ENCODE data around the gene PTPRK. TPM values are rescaled to one million over a fixed set of nuclear protein-coding genes. Genes with fewer than 3 reads are reported as not detected.
A peak's percentile ranks its signal among the peaks of the same experiment; 100 is the strongest.

PTPRK gene
- total RNA-seq, 1 experiment from 2014 or later: 69.4 TPM

GRCh38 chr6:128150376-128150775 is 370.0 kb downstream of the PTPRK start:
- no peak for DNase-seq (ENCODE audit: low read depth)

- DNase-seq (ENCODE audit: low read depth): no peak
Measured at GRCh38 chr6:128149796-128150195, 370.6 kb downstream of the PTPRK start.

GRCh38 chr6:128144320-128144719 is 376.1 kb downstream of the PTPRK start:
- DNase-seq (ENCODE audit: low read depth): no peak

DNA sequence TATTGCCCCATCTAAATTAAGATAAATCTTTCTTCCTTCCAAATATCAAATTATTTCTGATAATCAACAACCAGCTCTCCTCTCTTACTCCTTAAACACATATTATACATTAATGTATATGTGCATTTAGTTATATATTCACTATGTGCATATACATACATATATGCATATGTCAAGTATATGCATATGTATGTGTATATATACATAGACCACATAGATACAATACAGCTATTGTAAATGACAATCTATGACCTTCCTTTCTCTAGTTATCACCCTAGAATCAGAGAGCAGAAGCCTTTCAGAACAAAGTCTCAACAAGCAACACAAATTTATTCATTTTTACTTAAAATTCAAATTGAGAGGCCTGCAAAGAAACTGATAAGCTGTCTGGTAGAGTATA is 378.5 kb downstream of the PTPRK start:
- no peak for DNase-seq (ENCODE audit: low read depth)

DNA sequence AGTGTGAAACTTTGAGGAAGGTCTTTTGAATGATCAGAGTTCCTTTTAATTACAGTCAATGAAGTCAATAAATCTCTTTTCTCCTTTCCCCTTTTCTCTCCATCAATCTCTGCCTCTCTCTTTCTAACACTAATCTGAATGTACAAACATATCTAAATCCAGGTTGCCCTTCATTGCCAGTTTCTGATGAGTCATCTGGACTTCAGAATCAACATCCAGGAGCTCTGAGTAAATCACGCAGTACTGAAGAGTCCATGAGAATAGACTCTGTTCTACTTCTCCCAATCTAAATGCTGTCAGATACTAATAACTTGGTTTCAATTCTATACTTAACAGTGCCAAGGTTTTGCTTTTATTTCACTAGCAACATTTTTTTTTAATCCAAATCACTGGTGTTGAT is 380.9 kb downstream of the PTPRK start:
- peak; percentile 59 for DNase-seq (ENCODE audit: low read depth)

DNA sequence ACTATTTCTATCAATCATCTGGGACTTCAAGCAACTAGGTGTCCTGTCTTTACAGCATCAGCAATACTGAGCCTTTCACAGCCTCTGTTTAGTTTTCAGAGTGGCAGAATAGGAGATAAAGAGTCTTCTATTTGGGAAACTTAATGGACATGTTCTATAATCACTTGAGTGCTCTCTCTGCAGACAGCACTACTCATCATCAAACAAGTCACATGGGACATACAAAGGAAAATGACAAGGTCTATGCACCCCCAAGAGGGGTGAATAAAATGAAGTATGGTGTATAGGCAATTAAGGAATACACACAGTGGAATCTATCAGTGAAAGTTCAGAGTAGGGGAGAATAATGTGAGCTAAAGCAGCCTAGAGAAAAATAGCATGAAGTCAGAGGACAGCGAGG is 381.7 kb downstream of the PTPRK start:
- no peak for DNase-seq (ENCODE audit: low read depth)

- DNase-seq (ENCODE audit: low read depth): no peak
Measured at GRCh38 chr6:128135325-128135724, 385.1 kb downstream of the PTPRK start.

- peak; percentile 9 for DNase-seq (ENCODE audit: low read depth)
Measured at GRCh38 chr6:128131566-128131965, 388.8 kb downstream of the PTPRK start.

- no peak for DNase-seq (ENCODE audit: low read depth)
Measured at GRCh38 chr6:128131036-128131435, 389.4 kb downstream of the PTPRK start.

DNA sequence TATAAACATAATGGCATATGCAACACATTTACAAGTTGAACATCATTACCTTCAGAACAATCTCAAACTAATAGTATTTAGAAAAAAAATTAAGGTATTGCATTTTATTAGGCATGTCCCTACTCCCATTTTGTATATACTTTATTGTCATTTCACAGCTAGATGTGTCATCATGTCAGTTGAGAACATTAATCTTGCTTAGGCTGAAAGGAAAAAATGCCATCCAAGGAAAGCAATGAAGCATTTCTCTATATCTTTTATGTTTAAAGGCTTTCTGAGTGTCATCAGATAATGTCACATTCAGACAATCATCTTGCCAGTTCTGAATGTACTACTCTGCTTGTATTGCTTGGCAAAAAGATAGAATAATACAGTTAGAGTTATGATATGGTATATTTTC is 390.7 kb downstream of the PTPRK start:
- DNase-seq (ENCODE audit: low read depth): no peak

DNA sequence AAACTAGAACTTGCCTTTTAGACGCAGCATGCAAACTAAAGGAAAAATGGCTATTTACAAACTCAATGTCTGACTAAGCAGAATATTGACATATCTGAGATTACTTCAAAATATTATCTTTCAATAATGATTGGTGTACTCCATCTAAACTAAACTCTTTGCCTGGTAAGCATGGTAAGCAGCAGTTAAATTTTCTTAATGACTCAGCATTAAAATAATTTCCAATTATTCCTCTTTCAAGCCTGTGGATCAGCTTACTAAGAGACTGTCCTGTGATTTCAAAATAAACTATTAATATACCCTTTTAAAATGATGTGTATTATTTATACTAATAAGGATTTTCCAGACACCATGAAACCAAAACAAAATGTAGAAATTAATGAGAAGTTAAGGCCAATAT is 392.7 kb downstream of the PTPRK start:
- no peak for DNase-seq (ENCODE audit: low read depth)

DNA sequence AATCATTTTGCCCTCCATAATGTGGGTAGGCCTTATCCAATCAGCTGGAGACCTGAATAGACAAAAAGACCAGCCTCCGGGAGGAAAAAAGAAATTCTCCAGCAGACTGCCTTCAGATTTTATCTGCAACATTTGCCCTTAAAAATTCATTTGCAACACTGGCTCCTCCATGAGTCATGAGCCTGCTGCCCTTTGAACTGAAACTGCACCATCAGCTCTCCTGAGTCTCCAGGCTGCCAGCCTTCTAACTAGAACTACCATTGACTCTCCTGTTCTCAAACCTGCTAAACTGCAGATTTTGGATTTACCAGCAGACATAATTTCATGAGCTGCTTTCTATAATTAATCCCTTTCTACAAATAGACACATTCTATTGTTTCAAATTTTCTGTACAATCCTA is 395.7 kb downstream of the PTPRK start:
- peak; percentile 61 for DNase-seq (ENCODE audit: low read depth)

GRCh38 chr6:128121610-128122009 is 398.8 kb downstream of the PTPRK start:
- no peak for DNase-seq (ENCODE audit: low read depth)

- no peak for DNase-seq (ENCODE audit: low read depth)
Measured at GRCh38 chr6:128121190-128121589, 399.2 kb downstream of the PTPRK start.

- peak; percentile 64 for DNase-seq (ENCODE audit: low read depth)
Measured at GRCh38 chr6:128118401-128118800, 402.0 kb downstream of the PTPRK start.

- DNase-seq (ENCODE audit: low read depth): no peak
Measured at GRCh38 chr6:128117916-128118315, 402.5 kb downstream of the PTPRK start.

- DNase-seq (ENCODE audit: low read depth): no peak
Measured at GRCh38 chr6:128114164-128114563, 406.2 kb downstream of the PTPRK start.

- DNase-seq (ENCODE audit: low read depth): peak; percentile 28
Measured at GRCh38 chr6:128112494-128112893, 407.9 kb downstream of the PTPRK start.

- no peak for DNase-seq (ENCODE audit: low read depth)
Measured at GRCh38 chr6:128111096-128111495, 409.3 kb downstream of the PTPRK start.

- no peak for DNase-seq (ENCODE audit: low read depth)
Measured at GRCh38 chr6:128107682-128108081, 412.7 kb downstream of the PTPRK start.

DNA sequence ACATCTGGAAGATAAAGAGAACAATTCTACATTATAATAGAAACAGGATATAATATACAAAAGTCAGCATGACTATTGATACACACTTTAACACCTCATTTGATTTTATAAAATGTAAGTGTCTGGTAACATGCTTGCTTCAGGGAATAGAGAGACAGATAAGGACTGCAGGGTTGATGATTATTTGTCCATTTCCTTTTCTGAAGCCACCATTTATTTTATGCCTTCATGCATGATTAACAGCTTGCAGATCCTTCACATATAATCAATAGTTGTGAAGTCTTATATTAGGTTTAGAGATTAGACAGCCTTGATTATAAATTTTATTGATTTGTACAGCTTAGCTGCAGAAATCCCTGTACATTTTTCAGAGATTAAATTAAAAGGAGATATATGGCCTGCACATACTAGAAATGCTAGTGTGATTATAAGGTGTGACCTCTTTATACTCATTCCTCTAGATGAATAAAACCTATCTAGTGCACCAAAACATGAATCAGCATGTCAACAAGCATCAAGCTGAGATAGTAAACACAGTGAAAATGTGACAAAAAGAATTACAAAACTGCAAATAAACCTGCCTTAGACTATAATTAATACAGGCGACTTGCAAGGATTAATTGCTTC is 420.7 kb downstream of the PTPRK start:
- DNase-seq (ENCODE audit: low read depth): no peak

- peak; percentile 29 for DNase-seq (ENCODE audit: low read depth)
Measured at GRCh38 chr6:128098000-128098581, 422.3 kb downstream of the PTPRK start.

GRCh38 chr6:128097009-128097408 is 423.4 kb downstream of the PTPRK start:
- no peak for DNase-seq (ENCODE audit: low read depth)

- peak; percentile 9 for DNase-seq (ENCODE audit: low read depth)
Measured at GRCh38 chr6:128095362-128095761, 425.0 kb downstream of the PTPRK start.
